K562 (cell line): ENCODE measurements around the gene CDKN2AIP. TPM values are rescaled to one million over a fixed set of nuclear protein-coding genes. Genes with fewer than 3 reads are reported as not detected.

Experiments
- BRF2 ChIP-seq: IDR thresholded peaks from 3 replicates; pipeline ENCODE4 v1.6.1; 2011; ENCODE audit warnings: borderline replicate concordance, mild to moderate bottlenecking; ENCODE audit not compliant: insufficient read length, insufficient read depth
- ELK3 ChIP-seq: fragments of 450-650 bp; formaldehyde crosslinking; IDR thresholded peaks from 2 replicates; pipeline ENCODE4 v1.4.0; 2020; ENCODE audit warnings: mild to moderate bottlenecking
- FOXA1 ChIP-seq: fragments of 450-650 bp; IDR thresholded peaks from 2 replicates; pipeline ENCODE4 v1.6.1; 2016; ENCODE audit warnings: mild to moderate bottlenecking, borderline replicate concordance
- GTF3C2 ChIP-seq: IDR thresholded peaks from 3 replicates; pipeline ENCODE4 v1.6.1; 2011; ENCODE audit warnings: borderline replicate concordance, mild to moderate bottlenecking, moderate library complexity; ENCODE audit not compliant: insufficient read length; ENCODE audit errors: extremely low read depth
- KAT7 ChIP-seq: sonication (generic); formaldehyde crosslinking; IDR thresholded peaks from 2 replicates; pipeline ENCODE4 v1.8.0; 2022; ENCODE audit warnings: missing genetic modification reagents, mild to moderate bottlenecking, borderline replicate concordance
- KLF6 ChIP-seq: fragments of 250-450 bp; sonication (Bioruptor Pico); IDR thresholded peaks from 2 replicates; pipeline ENCODE4 v1.4.0; 2020; ENCODE audit warnings: mild to moderate bottlenecking, moderate library complexity, borderline replicate concordance
- NR2F6 ChIP-seq: fragments of 450-650 bp; formaldehyde crosslinking; IDR thresholded peaks from 2 replicates; pipeline ENCODE4 v1.4.0; 2020; ENCODE audit warnings: mild to moderate bottlenecking
- POLR2G ChIP-seq: fragments of 200-400 bp; formaldehyde crosslinking; IDR thresholded peaks from 2 replicates; pipeline ENCODE4 v1.6.1; 2017; ENCODE audit warnings: low read depth, mild to moderate bottlenecking, antibody characterized with exemption, low read length, moderate library complexity
- SIN3B ChIP-seq: fragments of 450-650 bp; IDR thresholded peaks from 2 replicates; pipeline ENCODE4 v1.6.1; 2017; ENCODE audit warnings: low read depth, mild to moderate bottlenecking, moderate library complexity
- SIRT6 ChIP-seq: IDR thresholded peaks from one replicate; pipeline ENCODE4 v1.6.1; 2012; ENCODE audit warnings: low read depth, mild to moderate bottlenecking, control low read depth, inconsistent platforms, low read length, moderate library complexity
- SP2 ChIP-seq: IDR thresholded peaks from 2 replicates; pipeline ENCODE4 v1.6.1; 2011; ENCODE audit warnings: mild to moderate bottlenecking, low read depth, low read length, moderate library complexity; ENCODE audit not compliant: poor library complexity, severe bottlenecking; ENCODE audit errors: extremely low read depth
- SRSF3 ChIP-seq: fragments of 200-400 bp; formaldehyde crosslinking; IDR thresholded peaks from 2 replicates; pipeline ENCODE4 v1.6.1; 2016; ENCODE audit warnings: mild to moderate bottlenecking, low read length, moderate library complexity; ENCODE audit not compliant: insufficient read depth
- ZBED1 ChIP-seq: IDR thresholded peaks from 2 replicates; pipeline ENCODE4 v1.6.1; 2014
- ZBTB33 ChIP-seq: sonication (generic); formaldehyde crosslinking; IDR thresholded peaks from 2 replicates; pipeline ENCODE4 v1.8.1; 2023; ENCODE audit warnings: mild to moderate bottlenecking, missing genetic modification reagents
- ZBTB8A ChIP-seq: fragments of 450-650 bp; IDR thresholded peaks from 2 replicates; pipeline ENCODE4 v1.6.1; 2018; ENCODE audit warnings: mild to moderate bottlenecking, moderate library complexity; ENCODE audit not compliant: partially characterized antibody
- ZNF143 ChIP-seq: sonication (generic); formaldehyde crosslinking; IDR thresholded peaks from 2 replicates; pipeline ENCODE4 v1.9.0; 2022; ENCODE audit warnings: mild to moderate bottlenecking, missing genetic modification reagents
- ZNF324 ChIP-seq: fragments of 250-450 bp; sonication (Bioruptor Pico); IDR thresholded peaks from 2 replicates; pipeline ENCODE4 v1.4.0; 2020; ENCODE audit warnings: mild to moderate bottlenecking
- ZNF354B ChIP-seq: fragments of 250-450 bp; sonication (Bioruptor Pico); IDR thresholded peaks from 2 replicates; pipeline ENCODE4 v1.4.0; 2020
- ZNF584 ChIP-seq: fragments of 200-800 bp; sonication (Bioruptor generic); IDR thresholded peaks from 2 replicates; pipeline ENCODE4 v1.6.1; 2016; ENCODE audit warnings: low read depth, mild to moderate bottlenecking, missing genetic modification characterization, missing compliant biosample characterization
- ZNF766 ChIP-seq: fragments of 200-800 bp; sonication (Bioruptor generic); conservative IDR thresholded peaks from 2 replicates; pipeline ENCODE4 v1.6.1; 2016; ENCODE audit warnings: missing genetic modification characterization, missing compliant biosample characterization
- ZSCAN32 ChIP-seq: fragments of 450-650 bp; formaldehyde crosslinking; IDR thresholded peaks from 2 replicates; pipeline ENCODE4 v1.4.0; 2020; ENCODE audit warnings: mild to moderate bottlenecking, moderate library complexity
- polyA plus RNA-seq, 8 experiments: library from polyadenylated mRNA; depleted of rRNA in 4 of 8; stranded (reverse) in 5 of 8; unstranded in 3 of 8; fragments of >200 nt; fragmentation: Nextera tagmentation in 2 of 8; fragmentation: Illumina TruSeq in 1 of 8; extraction: Ambion mirVana in 2 of 8; extraction: Trizol in 1 of 8; gene quantifications; 2 replicates each; pipeline versions ENCODE4 v1.2.1 to v1.2.3, GENCODE V29; 2011 to 2014; ENCODE audit warnings: inconsistent platforms in 1 of 8, missing spikeins in 1 of 8
- total RNA-seq, 7 experiments: library from RNA; depleted of rRNA in 6 of 7; stranded (reverse); fragments of >200 nt in 6 of 7; fragmentation: Illumina TruSeq in 2 of 7; extraction: Trizol in 2 of 7; gene quantifications; 2 replicates each; pipeline versions ENCODE4 v1.2.1 to v1.2.3, GENCODE V29; 2011 to 2021; ENCODE audit warnings: low replicate concordance in 1 of 7

CDKN2AIP gene
- total and polyA plus RNA-seq, 9 of the 15 experiments (the other 6 are each of a cell fraction or from before 2014, with no cell fraction given): 5.9 to 22.0 (median 19.7) TPM

GRCh38 chr4:183444214-183445096 lies at the start of gene CDKN2AIP (continued):
- TF ChIP-seq GTF3C2 (no peak), SRSF3 (no peak), KLF6 (CRISPR knock-in tag) (no peak), ZNF766 (CRISPR knock-in tag) (no peak), SIN3B (peak; percentile 49), FOXA1 (no peak), BRF2 (no peak), ELK3 (no peak), KAT7 (CRISPR knock-in tag) (no peak), POLR2G (peak; percentile 99), ZBTB33 (no peak; the same call in 1 of the 2 replicates), ZNF584 (no peak), NR2F6 (CRISPR knock-in tag) (no peak), ZBED1 (no peak), ZNF324 (CRISPR knock-in tag) (no peak), ZNF354B (no peak), ZSCAN32 (no peak), ZNF143 (CRISPR knock-in tag) (peak; percentile 78), ZBTB8A (no peak), SP2 (no peak), SIRT6 (no peak)
